ENCODE measurements around the gene ZC3H13.

DNA sequence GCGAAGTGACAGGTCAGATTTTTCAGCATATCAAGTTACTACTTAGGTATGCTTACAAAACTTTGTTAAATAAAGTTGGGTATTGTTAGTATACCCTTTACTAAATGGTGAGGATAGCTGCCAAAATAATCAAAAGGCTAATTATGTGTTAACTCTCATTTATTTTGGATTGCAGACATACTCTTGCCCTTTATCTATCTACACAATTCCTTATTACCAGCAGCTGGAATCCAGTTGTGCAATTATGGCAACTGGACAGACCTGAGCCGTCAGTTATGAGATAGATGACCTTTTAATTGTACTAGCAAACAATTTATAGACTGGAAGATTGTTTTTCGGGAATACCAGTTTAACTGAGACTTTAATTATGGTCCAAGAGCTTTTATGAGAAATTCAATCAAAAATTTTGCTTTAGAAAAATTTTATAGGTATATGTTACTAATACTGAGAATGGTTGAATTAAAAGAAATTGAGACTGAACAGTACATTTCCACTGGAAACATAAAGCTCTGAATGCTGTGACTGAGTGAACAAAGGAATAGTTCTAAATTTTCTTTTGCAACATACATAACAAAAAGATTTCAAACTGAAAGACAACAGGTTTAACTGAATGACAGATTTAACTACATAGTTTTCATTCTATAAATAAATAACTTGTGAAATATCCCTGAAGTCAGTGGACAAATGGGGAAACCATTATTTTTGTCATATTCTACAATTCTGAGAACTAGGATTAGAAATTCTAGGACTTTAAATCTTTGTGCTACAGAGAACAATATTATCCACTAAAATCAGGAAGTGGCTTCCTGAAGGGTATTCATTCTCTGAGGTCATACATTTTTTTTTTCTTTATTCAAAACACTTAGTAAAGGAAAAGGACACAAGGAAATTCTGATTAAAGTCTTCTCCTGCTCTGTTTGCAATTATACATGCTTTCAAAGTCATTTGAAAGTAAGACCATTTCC lies 97.4 kb downstream of the ZC3H13 start:
- TF ChIP-seq CTCF (IDR thresholded peaks at IDR 0.05; ENCODE audit: insufficient read depth, low read length) (no peak), GABPA (IDR thresholded peaks at IDR 0.05; ENCODE audit: low read depth) (no peak)
